ENCODE results near the gene RAMP2. TPM values are rescaled to one million over a fixed set of nuclear protein-coding genes. Genes with fewer than 3 reads are reported as not detected.
A peak's percentile ranks its signal among the peaks of the same experiment; 100 is the strongest.

RAMP2 gene
- polyA plus RNA-seq (2011; rRNA removed) = 0.49 and 1.2 TPM in 2 replicates
- polyA plus RNA-seq (2012; cell fraction: cytosol; rRNA removed) = 1.4 and 1.5 TPM in 2 replicates
- 0.58 and 1.4 TPM in 2 replicates for polyA plus RNA-seq (2012; cell fraction: nucleus; rRNA removed)
- 0.30 to 1.0 TPM (median 0.87 TPM) in 3 replicates for polyA plus RNA-seq (2017; fragmentation: RNase III; extraction: RNeasy Plus Mini Kit Qiagen cat#74134 plus additional on column Dnase treatment)
- polyA minus RNA-seq (2011; rRNA and poly(A)+ RNA removed) = 0.37 TPM in 1 of 2 replicates, not detected in the other

GRCh38 chr17:42760652-42761581 lies at the start of gene RAMP2:
RAMP2 (plus strand) TSS chr17:42761227; CDS start chr17:42761262, 35 bp downstream.
- peaks cover 15% of the 10 kb centered on the region for H3K4me1 ChIP-seq
- WGBS (ENCODE audit: missing lambda C conversion rate) = 54% methylated on average over 25 of the region's 92 CpGs
- ATAC-seq = peak; percentile 53 to 65; a peak in 4 of 6 replicates
- TF ChIP-seq, protein P1, sequence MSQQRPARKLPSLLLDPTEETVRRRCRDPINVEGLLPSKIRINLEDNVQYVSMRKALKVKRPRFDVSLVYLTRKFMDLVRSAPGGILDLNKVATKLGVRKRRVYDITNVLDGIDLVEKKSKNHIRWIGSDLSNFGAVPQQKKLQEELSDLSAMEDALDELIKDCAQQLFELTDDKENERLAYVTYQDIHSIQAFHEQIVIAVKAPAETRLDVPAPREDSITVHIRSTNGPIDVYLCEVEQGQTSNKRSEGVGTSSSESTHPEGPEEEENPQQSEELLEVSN (IDR thresholded peaks at IDR 0.05; ENCODE audit: borderline replicate concordance, low read depth) = peak; percentile 13; the same call in 1 of the 2 replicates
- TF ChIP-seq FOXS1 (CRISPR knock-in tag; IDR thresholded peaks at IDR 0.05) (no peak), EP300 (IDR thresholded peaks at IDR 0.05) (no peak), CBX2 (IDR thresholded peaks at IDR 0.05; ENCODE audit: borderline replicate concordance, low read depth) (no peak), SREBF2 (IDR thresholded peaks at IDR 0.05) (no peak), ESRRA (IDR thresholded peaks at IDR 0.05; ENCODE audit: borderline replicate concordance, low read length) (no peak), BHLHE40 (IDR thresholded peaks at IDR 0.05; ENCODE audit: low read depth, low read length) (no peak), HOXB5 (CRISPR knock-in tag; IDR thresholded peaks at IDR 0.05) (no peak)
- TF ChIP-seq, protein P2, sequence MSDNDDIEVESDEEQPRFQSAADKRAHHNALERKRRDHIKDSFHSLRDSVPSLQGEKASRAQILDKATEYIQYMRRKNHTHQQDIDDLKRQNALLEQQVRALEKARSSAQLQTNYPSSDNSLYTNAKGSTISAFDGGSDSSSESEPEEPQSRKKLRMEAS (IDR thresholded peaks at IDR 0.05) = peak; percentile 57
- peak within 1 kb of the TSS; percentile 75 to 82 for H3K27ac ChIP-seq
- H3K4me2 ChIP-seq = peak within 1 kb of the TSS; percentile 99
- H3K4me3 ChIP-seq = peak within 1 kb of the TSS; percentile 56
- ChIA-PET POLR2A (interaction anchor here (1.2 to 1.7 kb wide), 7 partner anchors 12 to 237 kb away, joined by 3 to 6 read pairs (median 4); partner anchors contain the start of genes BECN1, RETREG3, TUBG1 and VPS25), CTCF (interaction anchor here (0.7 to 7.0 kb wide), 23 partner anchors 9 to 188 kb away, joined by 3 to 114 read pairs (median 5); partner anchors contain the start of genes AOC2, PSMC3IP and VPS25)
- H3K9me3 ChIP-seq = no peaks in the 10 kb centered on the region
- DNase-seq (ENCODE audit: low read depth in 1 of 2, low spot score in 1 of 2) = peak in 1 of 2 experiments; percentile 41
- no peak for FAIRE-seq

DNA sequence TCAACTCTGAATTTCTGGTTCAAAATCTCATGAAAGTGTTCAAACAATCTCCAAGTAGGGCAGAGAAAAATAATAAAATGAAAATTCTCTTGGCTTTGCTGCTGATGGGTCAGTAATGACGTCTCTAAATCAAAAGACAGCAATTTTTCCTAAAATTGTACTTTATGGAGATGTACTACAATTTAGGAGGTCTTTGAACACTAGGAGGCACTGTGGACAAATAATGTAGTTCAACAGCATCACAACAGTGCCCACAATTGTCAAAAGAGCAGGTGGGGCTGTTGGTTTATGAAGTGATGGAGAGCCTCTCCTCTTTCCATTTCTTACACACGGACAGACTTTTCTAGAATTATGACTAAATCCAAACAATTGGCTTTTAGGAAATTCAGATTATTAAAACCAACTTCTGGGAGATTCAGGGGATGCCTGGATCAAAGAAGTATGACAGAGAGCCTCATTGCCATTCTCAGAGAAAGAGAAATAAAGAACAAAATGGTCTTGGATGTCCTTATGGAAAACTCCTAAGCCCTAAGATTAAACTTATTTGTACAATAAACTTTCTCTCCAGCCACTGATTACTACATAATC lies 39.9 kb upstream of the RAMP2 start:
- Histone ChIP-seq H3K27ac (no peak overlapping the region), H3K4me1 (no peaks in the 10 kb centered on the region), H3K4me2 (no peak overlapping the region), H3K4me3 (no peak overlapping the region), H3K9me3 (no peaks in the 10 kb centered on the region)
- TF ChIP-seq RCOR1 (IDR thresholded peaks at IDR 0.05; ENCODE audit: low read depth, low read length) = no peak
- peak; percentile 83 for TF ChIP-seq SMC3 (IDR thresholded peaks at IDR 0.05)
- TF ChIP-seq, protein P3, sequence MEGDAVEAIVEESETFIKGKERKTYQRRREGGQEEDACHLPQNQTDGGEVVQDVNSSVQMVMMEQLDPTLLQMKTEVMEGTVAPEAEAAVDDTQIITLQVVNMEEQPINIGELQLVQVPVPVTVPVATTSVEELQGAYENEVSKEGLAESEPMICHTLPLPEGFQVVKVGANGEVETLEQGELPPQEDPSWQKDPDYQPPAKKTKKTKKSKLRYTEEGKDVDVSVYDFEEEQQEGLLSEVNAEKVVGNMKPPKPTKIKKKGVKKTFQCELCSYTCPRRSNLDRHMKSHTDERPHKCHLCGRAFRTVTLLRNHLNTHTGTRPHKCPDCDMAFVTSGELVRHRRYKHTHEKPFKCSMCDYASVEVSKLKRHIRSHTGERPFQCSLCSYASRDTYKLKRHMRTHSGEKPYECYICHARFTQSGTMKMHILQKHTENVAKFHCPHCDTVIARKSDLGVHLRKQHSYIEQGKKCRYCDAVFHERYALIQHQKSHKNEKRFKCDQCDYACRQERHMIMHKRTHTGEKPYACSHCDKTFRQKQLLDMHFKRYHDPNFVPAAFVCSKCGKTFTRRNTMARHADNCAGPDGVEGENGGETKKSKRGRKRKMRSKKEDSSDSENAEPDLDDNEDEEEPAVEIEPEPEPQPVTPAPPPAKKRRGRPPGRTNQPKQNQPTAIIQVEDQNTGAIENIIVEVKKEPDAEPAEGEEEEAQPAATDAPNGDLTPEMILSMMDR (IDR thresholded peaks at IDR 0.05) = peak; percentile 95
- peak; percentile 83 to 88 for TF ChIP-seq RAD21 (conservative IDR thresholded peaks at IDR 0.05 in 1 of 2, IDR thresholded peaks at IDR 0.05 in 1 of 2)
- no peak for TF ChIP-seq KDM1A (IDR thresholded peaks at IDR 0.05; ENCODE audit: low read depth)
- WGBS (ENCODE audit: missing lambda C conversion rate) = 8% methylated on average over 2 of the region's 2 CpGs
- POLR2A ChIA-PET = no interaction called here
- ATAC-seq (peak; percentile 95 to 96), FAIRE-seq (peak; percentile 73), DNase-seq (ENCODE audit: low read depth in 1 of 2, low spot score in 1 of 2) (peak; percentile 77 to 80)
- CTCF ChIA-PET = interaction anchor here (0.7 to 6.1 kb wide), 15 partner anchors 8 to 136 kb away, joined by 3 to 79 read pairs (median 4); partner anchors contain the start of genes BECN1, RAMP2 and VPS25

DNA sequence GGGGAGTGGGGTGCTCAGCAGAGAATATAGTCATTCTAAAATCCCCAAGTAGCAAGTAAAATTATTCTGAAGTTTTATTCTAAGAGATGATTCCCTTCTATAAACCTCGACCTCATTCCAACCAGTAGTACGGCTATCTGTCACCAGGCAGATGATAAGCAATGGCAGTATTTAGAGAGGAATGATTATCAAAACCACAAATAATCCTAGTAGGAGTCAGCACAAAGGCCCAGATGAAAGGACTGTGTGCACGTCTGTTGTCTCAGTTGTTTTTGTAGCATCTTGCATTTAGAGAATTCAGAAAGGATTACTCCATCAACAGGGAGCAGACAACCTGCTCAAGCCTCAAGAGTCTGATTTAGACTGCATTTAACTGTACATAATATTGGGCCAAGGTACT lies 37.4 kb upstream of the RAMP2 start:
- TF ChIP-seq HES2 (IDR thresholded peaks at IDR 0.05) = no peak
- ChIA-PET POLR2A (no interaction called here), CTCF (interaction anchor here (0.9 to 1.9 kb wide), 3 partner anchors 10 to 101 kb away, joined by 4 to 6 read pairs (median 5); partner anchors contain the start of gene BECN1)
- WGBS (ENCODE audit: missing lambda C conversion rate) = 93% methylated on average over 3 of the region's 3 CpGs
- DNase-seq (ENCODE audit: low read depth in 1 of 2, low spot score in 1 of 2) (no peak), ATAC-seq (no peak), FAIRE-seq (no peak)
- Histone ChIP-seq H3K4me3 (no peak overlapping the region), H3K4me1 (no peaks in the 10 kb centered on the region), H3K9me3 (no peaks in the 10 kb centered on the region), H3K4me2 (no peak overlapping the region), H3K27ac (no peak overlapping the region)

Measured in A549 (cell line).